Mucosa of rectum (tissue), 2 donors: ENCODE results near the gene E2F2.
A peak's percentile ranks its signal among the peaks of the same experiment; 100 is the strongest.

ENCODE experiments used
- H3K27ac ChIP-seq, 2 donors: one replicate each; pipeline ENCODE4 v1.7.0; 2013; ENCODE audit warnings: inconsistent platforms in 2 of 2, low read depth in 2 of 2, low read length in 2 of 2
- H3K27me3 ChIP-seq, 2 donors: one replicate each; pipeline ENCODE4 v1.7.0; 2013; ENCODE audit warnings: low read length in 2 of 2; ENCODE audit not compliant: control insufficient read depth in 2 of 2, insufficient read depth in 2 of 2
- H3K36me3 ChIP-seq, 2 donors: one replicate each; pipeline ENCODE4 v1.7.0; 2013; ENCODE audit warnings: low read length in 2 of 2; ENCODE audit not compliant: control insufficient read depth in 2 of 2, insufficient read depth in 2 of 2
- H3K4me1 ChIP-seq, 2 donors: one replicate each; pipeline ENCODE4 v1.7.0; 2013; ENCODE audit warnings: low read length in 2 of 2, mild to moderate bottlenecking in 1 of 2; ENCODE audit not compliant: control insufficient read depth in 2 of 2, insufficient read depth in 2 of 2
- H3K4me3 ChIP-seq, 2 donors: one replicate each; pipeline ENCODE4 v1.7.0; 2013; ENCODE audit warnings: low read length in 2 of 2
- H3K9ac ChIP-seq, 2 donors: one replicate each; pipeline ENCODE4 v1.7.0; 2013; ENCODE audit warnings: low read length in 2 of 2, low read depth in 1 of 2, mild to moderate bottlenecking in 1 of 2
- H3K9me3 ChIP-seq, 2 donors: one replicate each; pipeline ENCODE4 v1.7.0; 2013; ENCODE audit warnings: low read length in 2 of 2; ENCODE audit not compliant: control insufficient read depth in 2 of 2
- donor health status: healthy.
- donor health status: Normal muscosa, but diverticular disease.

The E2F2 gene

DNA sequence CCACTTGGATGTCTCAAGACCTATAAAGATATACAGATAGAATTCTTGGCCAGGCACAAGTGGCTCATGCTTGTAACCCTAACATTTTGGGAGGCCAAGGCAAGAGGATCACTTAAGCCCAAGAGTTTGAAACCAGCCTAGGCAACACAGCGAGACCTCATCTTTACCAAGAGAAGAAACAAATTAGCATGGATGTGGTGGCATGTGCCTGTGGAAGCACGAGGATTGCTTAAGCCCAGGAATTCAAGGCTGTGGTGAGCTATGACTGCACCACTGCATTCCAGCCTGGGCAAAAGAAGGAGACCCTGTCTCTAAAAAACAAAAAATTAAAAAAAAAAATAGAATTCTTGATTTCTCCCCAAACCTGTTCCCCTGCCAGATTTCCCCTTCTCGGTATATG lies 55.4 kb downstream of the E2F2 start:
- Histone ChIP-seq H3K9ac (no peak overlapping the region), H3K27me3 (no peaks in the 10 kb centered on the region), H3K27ac (no peak overlapping the region), H3K36me3 (no peaks in the 10 kb centered on the region), H3K4me3 (no peak overlapping the region), H3K4me1 (peaks cover 0 to 2% of the 10 kb centered on the region in 2 donors), H3K9me3 (no peaks in the 10 kb centered on the region)

DNA sequence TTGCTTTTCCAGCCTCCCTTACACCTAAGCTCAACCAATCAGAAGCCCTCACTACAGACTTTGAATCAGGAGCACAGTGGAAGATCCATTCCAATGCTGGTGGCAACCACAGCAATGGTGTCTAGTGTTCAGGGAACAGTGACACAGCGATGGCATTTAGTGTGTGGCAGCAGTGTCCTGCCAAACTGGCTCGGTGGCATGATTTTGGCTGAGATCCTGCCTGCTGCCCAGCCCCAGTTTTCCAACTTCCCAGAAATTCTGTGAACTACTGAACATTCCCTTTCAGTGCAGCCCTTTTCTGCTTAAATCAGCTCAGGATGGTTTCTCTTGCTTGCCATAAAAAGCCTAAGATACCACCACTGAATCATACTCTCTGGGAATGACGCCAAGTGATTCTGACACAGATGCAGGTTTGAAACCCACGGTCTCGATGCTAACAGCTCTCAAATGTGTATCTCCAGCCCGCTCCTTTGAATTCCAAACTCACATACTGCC lies 55.9 kb downstream of the E2F2 start:
- peak overlapping the region in 1 of 2 donors; percentile 24 for H3K9ac ChIP-seq
- H3K27ac ChIP-seq, result no peak overlapping the region
- H3K4me3 ChIP-seq, result no peak overlapping the region
- peaks cover 0 to 2% of the 10 kb centered on the region in 2 donors for H3K4me1 ChIP-seq
- H3K36me3 ChIP-seq, result no peaks in the 10 kb centered on the region
- no peaks in the 10 kb centered on the region for H3K9me3 ChIP-seq
- no peaks in the 10 kb centered on the region for H3K27me3 ChIP-seq

DNA sequence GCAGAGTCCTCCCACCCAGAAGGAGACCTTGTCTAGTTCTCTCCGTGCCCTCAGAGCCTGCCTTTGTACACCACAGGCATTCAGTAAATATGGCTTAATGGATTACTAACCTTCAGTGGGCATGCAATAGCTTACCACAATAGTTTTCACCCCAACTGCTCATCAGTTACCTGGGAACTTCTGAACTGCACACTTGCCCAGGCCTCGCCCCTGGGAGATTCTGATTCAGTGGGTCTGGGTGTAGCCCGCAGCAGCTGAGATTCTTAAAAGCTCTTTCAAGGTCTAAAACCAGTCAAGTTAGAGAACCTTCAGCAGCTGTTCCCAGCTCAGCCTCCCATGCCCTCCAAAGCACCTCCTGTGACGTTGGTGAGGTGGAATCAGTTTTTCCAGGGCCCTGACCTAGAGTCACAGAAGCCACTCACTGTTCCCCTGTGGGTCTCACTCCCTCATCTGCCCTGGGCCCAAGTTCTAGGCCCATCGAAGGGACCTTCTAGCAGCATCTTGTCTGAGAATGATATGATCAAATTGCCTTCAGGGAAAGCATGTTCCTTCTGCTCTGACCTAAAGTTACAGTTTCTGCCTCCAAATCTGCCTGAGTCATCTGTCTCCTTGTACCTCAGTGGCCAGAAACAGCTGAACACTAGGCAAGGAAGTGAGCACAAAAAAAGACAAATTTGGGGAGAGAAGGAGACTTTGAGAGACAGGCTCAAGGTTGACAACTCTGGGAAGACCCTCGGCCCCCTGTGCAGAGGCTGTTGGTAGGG lies 57.8 kb downstream of the E2F2 start:
- Histone ChIP-seq H3K4me1 (peaks cover 0 to 2% of the 10 kb centered on the region in 2 donors), H3K4me3 (no peak overlapping the region), H3K27ac (no peak overlapping the region), H3K9ac (no peak overlapping the region), H3K9me3 (no peaks in the 10 kb centered on the region), H3K27me3 (no peaks in the 10 kb centered on the region), H3K36me3 (no peaks in the 10 kb centered on the region)

DNA sequence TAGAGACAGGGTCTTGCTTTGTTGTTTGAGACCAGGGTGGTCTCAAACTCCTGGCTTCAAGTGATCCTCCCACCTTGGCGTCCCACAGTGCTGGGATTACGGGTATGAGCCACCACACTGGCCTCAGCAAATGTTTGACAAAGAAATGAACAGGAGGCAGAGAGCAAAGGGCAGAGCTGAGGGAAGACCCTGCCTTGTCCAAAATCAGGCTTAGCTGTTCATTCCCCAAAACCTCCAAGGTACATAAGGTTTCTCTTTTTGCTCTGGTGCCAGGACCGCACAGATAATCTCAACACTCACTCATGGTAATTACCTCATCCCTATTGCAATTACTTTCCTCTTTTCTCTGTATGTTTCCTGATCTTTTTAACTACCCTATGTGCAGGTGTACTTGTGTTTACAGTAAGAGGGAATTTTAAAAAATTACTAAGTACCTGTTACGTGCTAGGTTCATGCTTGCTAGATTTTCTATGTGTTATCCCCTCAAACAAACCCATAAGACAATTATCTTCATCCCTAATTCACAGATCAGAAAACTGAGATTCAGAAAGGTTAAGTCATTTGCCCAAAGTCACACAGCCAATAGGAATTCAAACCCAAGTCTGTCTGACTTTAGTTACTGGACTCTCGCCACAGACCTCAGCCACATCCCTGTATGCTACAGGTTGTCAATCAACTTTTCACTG lies 58.5 kb downstream of the E2F2 start:
- no peaks in the 10 kb centered on the region for H3K36me3 ChIP-seq
- no peaks in the 10 kb centered on the region for H3K27me3 ChIP-seq
- H3K9me3 ChIP-seq, result no peaks in the 10 kb centered on the region
- no peak overlapping the region for H3K4me3 ChIP-seq
- no peak overlapping the region for H3K27ac ChIP-seq
- H3K9ac ChIP-seq, result no peak overlapping the region
- H3K4me1 ChIP-seq, result peaks cover 0 to 2% of the 10 kb centered on the region in 2 donors

DNA sequence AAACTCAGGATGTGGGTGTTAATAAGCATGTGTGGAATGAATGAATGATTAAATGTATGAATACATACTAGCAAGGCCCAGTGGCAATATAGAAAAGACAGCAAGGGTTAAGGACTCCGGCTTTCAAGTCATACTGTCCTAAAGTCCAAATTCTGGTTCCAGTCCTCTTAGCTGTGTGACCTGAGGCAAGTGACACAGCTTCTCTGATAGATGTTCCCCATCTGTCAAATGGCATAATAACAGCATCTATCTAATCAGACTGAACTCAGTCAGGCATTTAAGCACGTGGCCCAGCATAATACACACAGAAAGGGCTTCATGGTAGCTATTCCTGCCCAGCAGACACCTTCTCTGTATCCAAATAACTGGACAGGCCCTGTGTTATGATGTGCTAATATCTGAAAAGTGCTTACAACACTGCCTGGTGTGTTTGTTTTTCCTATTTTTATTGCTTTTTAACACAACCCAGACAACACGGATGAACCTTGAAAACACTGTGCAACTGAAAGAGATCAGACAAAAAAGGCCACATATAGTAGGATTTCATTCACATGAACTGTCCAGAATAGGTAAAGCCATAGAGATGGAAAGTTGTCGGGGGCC lies 59.5 kb downstream of the E2F2 start:
- peaks cover 0 to 2% of the 10 kb centered on the region in 2 donors for H3K4me1 ChIP-seq
- no peaks in the 10 kb centered on the region for H3K9me3 ChIP-seq
- no peak overlapping the region for H3K9ac ChIP-seq
- no peak overlapping the region for H3K4me3 ChIP-seq
- no peak overlapping the region for H3K27ac ChIP-seq
- no peaks in the 10 kb centered on the region for H3K36me3 ChIP-seq
- H3K27me3 ChIP-seq, result no peaks in the 10 kb centered on the region

DNA sequence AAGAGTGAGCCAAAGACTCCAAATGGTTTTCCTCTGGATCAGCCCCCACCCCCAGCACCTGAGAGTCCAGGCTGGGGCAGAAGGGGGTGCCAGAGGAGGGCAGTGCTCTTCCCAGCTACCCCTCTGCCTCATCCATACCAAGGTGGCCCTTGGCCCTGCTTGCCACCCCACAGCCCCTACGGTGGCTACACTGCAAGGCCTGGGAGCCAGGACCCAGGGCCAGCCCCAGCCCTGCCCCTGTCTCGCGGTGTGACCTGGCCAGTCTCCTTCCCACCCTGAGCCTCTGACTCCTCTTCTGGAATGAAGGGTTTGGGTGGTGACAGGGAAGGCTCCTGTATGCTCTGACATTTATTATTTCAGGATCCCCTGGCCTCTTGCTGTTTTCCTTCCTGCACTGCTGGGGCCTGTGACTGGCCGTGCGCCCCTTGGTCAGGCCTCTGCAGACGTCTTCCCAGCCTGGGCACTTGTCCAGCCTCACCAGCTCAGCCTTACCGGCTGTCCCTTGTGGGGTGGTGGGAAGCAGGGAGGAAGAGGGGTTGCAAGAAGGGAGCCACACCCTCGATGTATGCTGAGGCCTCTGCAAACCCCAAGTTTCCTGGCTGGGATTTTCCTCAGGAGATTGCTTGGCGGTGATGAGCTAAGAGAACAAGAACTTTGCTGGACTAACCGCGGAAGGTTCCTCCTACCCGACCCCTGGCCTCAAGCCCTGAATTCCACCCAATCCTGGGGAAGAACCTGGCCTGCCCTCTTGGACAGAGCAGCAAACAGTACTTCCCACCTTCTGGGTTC lies 60.6 kb downstream of the E2F2 start:
- H3K27me3 ChIP-seq, result no peaks in the 10 kb centered on the region
- no peak overlapping the region for H3K9ac ChIP-seq
- no peaks in the 10 kb centered on the region for H3K36me3 ChIP-seq
- H3K4me1 ChIP-seq, result peaks cover 0 to 2% of the 10 kb centered on the region in 2 donors
- H3K27ac ChIP-seq, result no peak overlapping the region
- H3K9me3 ChIP-seq, result no peaks in the 10 kb centered on the region
- no peak overlapping the region for H3K4me3 ChIP-seq

DNA sequence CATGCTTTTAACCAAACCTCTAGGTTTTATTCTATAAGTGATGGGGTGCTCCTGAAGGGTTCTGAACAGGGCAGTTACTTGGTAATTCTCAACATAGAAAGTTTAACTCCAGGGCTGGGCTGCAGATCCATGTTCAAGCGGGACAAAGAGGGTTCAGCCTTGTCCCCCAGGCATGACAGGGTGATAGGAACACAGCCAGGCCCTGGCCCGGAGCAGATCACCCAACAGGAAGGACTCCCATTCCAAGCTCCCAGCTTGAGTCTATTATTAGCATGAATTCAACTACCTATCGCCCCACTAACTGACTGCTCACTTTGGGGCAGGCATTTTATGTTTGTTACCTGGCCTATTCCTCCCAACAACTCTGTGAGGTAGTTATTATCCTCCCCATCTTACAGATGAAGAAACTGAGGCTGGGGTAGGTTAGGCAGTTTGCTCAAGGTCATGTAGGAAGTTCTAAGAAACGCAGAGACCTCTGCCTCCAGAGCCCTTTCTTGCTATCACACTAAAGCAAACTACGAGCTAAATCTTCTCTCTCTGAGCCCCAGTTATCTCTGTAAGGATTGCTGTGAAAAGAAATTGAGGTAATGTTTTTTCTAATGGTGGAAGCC lies 61.6 kb downstream of the E2F2 start:
- Histone ChIP-seq H3K27me3 (no peaks in the 10 kb centered on the region), H3K4me3 (no peak overlapping the region), H3K9ac (no peak overlapping the region), H3K36me3 (no peaks in the 10 kb centered on the region), H3K4me1 (peaks cover 0 to 2% of the 10 kb centered on the region in 2 donors), H3K27ac (no peak overlapping the region), H3K9me3 (no peaks in the 10 kb centered on the region)

DNA sequence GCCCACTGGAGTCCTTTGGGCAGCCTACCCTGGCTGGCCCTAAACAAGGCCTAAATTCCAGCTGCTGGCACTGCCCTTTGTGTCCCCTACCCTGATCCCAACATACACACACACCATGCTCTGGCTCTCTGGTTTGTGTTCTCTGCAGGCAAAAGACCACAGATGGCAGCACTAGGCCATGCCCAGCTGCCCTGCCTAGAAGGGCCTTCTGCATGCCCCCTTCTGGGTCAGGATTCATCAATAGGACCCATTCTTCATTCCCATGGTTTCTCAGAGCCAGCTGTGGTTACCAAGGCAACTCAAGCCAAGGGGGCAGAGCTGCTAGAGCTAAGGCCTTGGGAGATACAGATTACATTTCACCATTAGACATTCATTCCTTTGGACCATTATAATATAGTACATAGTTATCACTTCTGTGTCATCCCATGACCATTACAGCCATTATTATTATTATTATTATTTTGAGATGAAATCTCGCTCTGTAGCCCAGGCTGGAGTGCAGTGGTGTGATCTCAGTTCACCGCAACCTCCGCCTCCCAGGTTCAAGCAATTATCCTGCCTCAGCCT lies 64.5 kb downstream of the E2F2 start:
- Histone ChIP-seq H3K4me1 (no peaks in the 10 kb centered on the region), H3K36me3 (no peaks in the 10 kb centered on the region), H3K9me3 (no peaks in the 10 kb centered on the region), H3K9ac (no peak overlapping the region), H3K27ac (no peak overlapping the region), H3K27me3 (no peaks in the 10 kb centered on the region), H3K4me3 (no peak overlapping the region)

DNA sequence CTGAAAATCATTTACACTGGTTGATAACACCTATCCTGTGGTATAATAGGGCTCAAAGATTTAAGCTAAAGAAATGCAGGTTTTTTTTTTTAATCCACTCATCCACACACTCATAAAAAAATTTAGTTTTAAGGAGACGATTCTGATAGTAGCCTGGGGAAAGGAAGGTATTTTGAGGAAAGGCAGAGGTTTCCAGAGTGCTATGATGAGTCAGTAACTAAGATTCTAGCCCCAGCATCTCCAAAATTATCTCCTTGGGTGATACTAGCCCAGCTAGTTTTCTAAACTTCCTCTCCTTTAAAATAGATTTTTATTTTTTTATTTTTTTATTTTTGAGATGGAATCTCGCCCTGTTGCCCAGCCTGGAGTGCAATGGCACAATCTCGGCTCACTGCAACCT lies 67.7 kb downstream of the E2F2 start:
- Histone ChIP-seq H3K9ac (no peak overlapping the region), H3K4me1 (no peaks in the 10 kb centered on the region), H3K36me3 (no peaks in the 10 kb centered on the region), H3K4me3 (no peak overlapping the region), H3K27me3 (no peaks in the 10 kb centered on the region), H3K27ac (no peak overlapping the region), H3K9me3 (no peaks in the 10 kb centered on the region)
